Vagina (tissue), 2 donors: ENCODE results near the gene UBA3. TPM values are rescaled to one million over a fixed set of nuclear protein-coding genes. Genes with fewer than 3 reads are reported as not detected.
A peak's percentile ranks its signal among the peaks of the same experiment; 100 is the strongest.

Experiments used
- DNase-seq, 2 donors: peaks; one replicate each; pipeline ENCODE4 v3.0.0-alpha.2; 2017; ENCODE audit errors: extremely low spot score in 2 of 2
- H3K27ac ChIP-seq: fragments of 200-600 bp; sonication (generic); one replicate; pipeline ENCODE4 v1.5.1; 2019
- H3K27me3 ChIP-seq: fragments of 200-600 bp; sonication (generic); one replicate; pipeline ENCODE4 v1.5.1; 2019
- H3K36me3 ChIP-seq, 2 donors: fragments of 200-600 bp; sonication (generic); one replicate each; pipeline ENCODE4 v1.5.1; 2017 to 2019
- H3K4me1 ChIP-seq: fragments of 200-600 bp; sonication (generic); one replicate; pipeline ENCODE4 v1.5.1; 2019
- H3K4me3 ChIP-seq, 2 donors: fragments of 200-600 bp; sonication (generic); 1 replicate in 1 of 2; 2 replicates in 1 of 2; pipeline ENCODE4 v1.5.1; 2016 to 2019
- H3K9me3 ChIP-seq: fragments of 200-600 bp; sonication (generic); one replicate; pipeline ENCODE4 v1.5.1; 2019
- POLR2A ChIP-seq, 2 donors: fragments of 450-650 bp; IDR thresholded peaks; one replicate each; pipeline ENCODE4 v1.6.1; 2017; ENCODE audit warnings: antibody characterized with exemption in 2 of 2, mild to moderate bottlenecking in 2 of 2, moderate library complexity in 2 of 2
- POLR2AphosphoS5 ChIP-seq, 2 donors: sonication (generic); formaldehyde crosslinking; IDR thresholded peaks; one replicate each; pipeline ENCODE4 v1.9.0; 2017; ENCODE audit warnings: antibody characterized with exemption in 2 of 2, mild to moderate bottlenecking in 2 of 2, low read depth in 1 of 2; ENCODE audit not compliant: insufficient read depth in 1 of 2
- intact Hi-C: fragments of 100-400 bp; cut with DNase I; formaldehyde crosslinking; loops from one replicate; pipeline ENCODE4 v1.15.1; 2023
- total RNA-seq: library from RNA; depleted of rRNA; stranded (reverse); fragments of >200 nt; gene quantifications from one replicate; pipeline ENCODE4 v1.2.3, GENCODE V29; 2016
- TF ChIP-seq, protein P1 (sequence below), 3 experiments: fragments of 450-650 bp in 2 of 3; fragments of 200-600 bp in 1 of 3; sonication (generic) in 1 of 3; IDR thresholded peaks; one replicate each; pipeline ENCODE4 v1.5.1; 2017 to 2019; ENCODE audit warnings: antibody characterized with exemption in 3 of 3, mild to moderate bottlenecking in 2 of 3, moderate library complexity in 2 of 3

The UBA3 gene
- total RNA-seq, 1 donor from 2014 or later: 84.7 TPM

- DNase-seq: no peak
- H3K36me3 ChIP-seq: peaks cover 0 to 41% of the 10 kb centered on the region in 2 donors
- no peaks in the 10 kb centered on the region for H3K27me3 ChIP-seq
- no peak overlapping the region for H3K27ac ChIP-seq
- H3K4me3 ChIP-seq: no peak overlapping the region
- no peaks in the 10 kb centered on the region for H3K9me3 ChIP-seq
- H3K4me1 ChIP-seq: no peaks in the 10 kb centered on the region
- no peak for TF ChIP-seq POLR2A (IDR thresholded peaks at IDR 0.05)
- TF ChIP-seq, protein P1, sequence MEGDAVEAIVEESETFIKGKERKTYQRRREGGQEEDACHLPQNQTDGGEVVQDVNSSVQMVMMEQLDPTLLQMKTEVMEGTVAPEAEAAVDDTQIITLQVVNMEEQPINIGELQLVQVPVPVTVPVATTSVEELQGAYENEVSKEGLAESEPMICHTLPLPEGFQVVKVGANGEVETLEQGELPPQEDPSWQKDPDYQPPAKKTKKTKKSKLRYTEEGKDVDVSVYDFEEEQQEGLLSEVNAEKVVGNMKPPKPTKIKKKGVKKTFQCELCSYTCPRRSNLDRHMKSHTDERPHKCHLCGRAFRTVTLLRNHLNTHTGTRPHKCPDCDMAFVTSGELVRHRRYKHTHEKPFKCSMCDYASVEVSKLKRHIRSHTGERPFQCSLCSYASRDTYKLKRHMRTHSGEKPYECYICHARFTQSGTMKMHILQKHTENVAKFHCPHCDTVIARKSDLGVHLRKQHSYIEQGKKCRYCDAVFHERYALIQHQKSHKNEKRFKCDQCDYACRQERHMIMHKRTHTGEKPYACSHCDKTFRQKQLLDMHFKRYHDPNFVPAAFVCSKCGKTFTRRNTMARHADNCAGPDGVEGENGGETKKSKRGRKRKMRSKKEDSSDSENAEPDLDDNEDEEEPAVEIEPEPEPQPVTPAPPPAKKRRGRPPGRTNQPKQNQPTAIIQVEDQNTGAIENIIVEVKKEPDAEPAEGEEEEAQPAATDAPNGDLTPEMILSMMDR (IDR thresholded peaks at IDR 0.05): no peak
- TF ChIP-seq POLR2AphosphoS5 (IDR thresholded peaks at IDR 0.05; ENCODE audit: insufficient read depth in 1 of 2, low read depth in 1 of 2): no peak
- intact Hi-C loops: no loop called here
Observed at GRCh38 chr3:69063636-69064035, 16.5 kb downstream of the UBA3 start.

- intact Hi-C loops: no loop called here
- no peak for TF ChIP-seq POLR2AphosphoS5 (IDR thresholded peaks at IDR 0.05; ENCODE audit: insufficient read depth in 1 of 2, low read depth in 1 of 2)
- TF ChIP-seq, protein P1 (IDR thresholded peaks at IDR 0.05): no peak
- TF ChIP-seq POLR2A (IDR thresholded peaks at IDR 0.05): no peak
Observed at GRCh38 chr3:69059688-69060087, 20.5 kb downstream of the UBA3 start.

GRCh38 chr3:69058947-69059224 lies 21.3 kb downstream of the UBA3 start:
- Histone ChIP-seq H3K4me1 (no peaks in the 10 kb centered on the region), H3K27ac (no peak overlapping the region), H3K9me3 (no peaks in the 10 kb centered on the region), H3K27me3 (no peaks in the 10 kb centered on the region), H3K36me3 (peaks cover 0 to 63% of the 10 kb centered on the region in 2 donors), H3K4me3 (no peak overlapping the region)
- no peak for DNase-seq
- intact Hi-C loops: no loop called here
- TF ChIP-seq POLR2AphosphoS5 (IDR thresholded peaks at IDR 0.05; ENCODE audit: insufficient read depth in 1 of 2, low read depth in 1 of 2): no peak
- TF ChIP-seq, protein P1 (IDR thresholded peaks at IDR 0.05): no peak
- TF ChIP-seq POLR2A (IDR thresholded peaks at IDR 0.05): no peak

More at GRCh38 chr3:69059688-69060087, 20.5 kb downstream of the UBA3 start:
- H3K4me1 ChIP-seq: no peaks in the 10 kb centered on the region
- H3K27me3 ChIP-seq: no peaks in the 10 kb centered on the region
- H3K4me3 ChIP-seq: no peak overlapping the region
- H3K36me3 ChIP-seq: peaks cover 0 to 61% of the 10 kb centered on the region in 2 donors
- no peaks in the 10 kb centered on the region for H3K9me3 ChIP-seq
- no peak for DNase-seq
- no peak overlapping the region for H3K27ac ChIP-seq

DNA sequence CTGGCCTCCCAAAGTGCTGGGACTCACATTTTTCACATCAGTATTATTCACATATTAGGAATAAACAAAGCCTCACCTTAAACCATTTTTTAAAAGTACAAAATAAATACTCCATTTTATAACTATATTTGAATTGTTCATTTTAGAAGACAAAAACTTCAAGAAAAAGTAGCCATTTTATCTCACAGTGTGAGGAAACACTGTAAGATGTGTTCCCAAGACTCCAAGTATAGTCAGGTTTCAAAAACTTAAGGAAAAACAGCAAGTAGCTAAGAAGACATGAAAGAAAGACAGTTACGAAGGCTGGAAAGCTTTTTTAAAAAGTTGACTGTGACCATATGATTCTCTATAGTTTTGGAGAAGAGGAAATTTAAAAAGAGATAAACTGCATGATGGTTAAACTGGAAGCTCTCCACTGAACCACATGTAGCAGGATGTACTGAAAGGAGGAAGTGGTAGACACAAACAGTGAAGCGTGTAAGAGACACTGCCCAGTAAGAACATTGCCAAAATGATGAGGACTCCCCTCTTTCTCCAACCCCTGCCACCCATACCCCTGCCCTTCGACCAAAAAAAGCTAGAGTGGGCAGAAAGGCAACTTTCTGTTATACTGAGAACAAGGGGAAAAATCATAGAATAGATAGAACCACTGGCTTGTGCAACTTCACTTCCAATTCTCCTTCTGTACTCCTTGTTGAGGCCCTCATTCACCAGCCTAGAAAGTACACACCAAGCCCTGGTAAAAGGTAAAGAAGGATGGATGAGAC lies 21.8 kb downstream of the UBA3 start:
- Histone ChIP-seq H3K36me3 (peaks cover 0 to 61% of the 10 kb centered on the region in 2 donors), H3K27me3 (no peaks in the 10 kb centered on the region), H3K4me3 (no peak overlapping the region), H3K9me3 (no peaks in the 10 kb centered on the region), H3K27ac (no peak overlapping the region), H3K4me1 (no peaks in the 10 kb centered on the region)
- intact Hi-C loops: no loop called here
- no peak for DNase-seq
- TF ChIP-seq, protein P1 (IDR thresholded peaks at IDR 0.05): no peak

DNA sequence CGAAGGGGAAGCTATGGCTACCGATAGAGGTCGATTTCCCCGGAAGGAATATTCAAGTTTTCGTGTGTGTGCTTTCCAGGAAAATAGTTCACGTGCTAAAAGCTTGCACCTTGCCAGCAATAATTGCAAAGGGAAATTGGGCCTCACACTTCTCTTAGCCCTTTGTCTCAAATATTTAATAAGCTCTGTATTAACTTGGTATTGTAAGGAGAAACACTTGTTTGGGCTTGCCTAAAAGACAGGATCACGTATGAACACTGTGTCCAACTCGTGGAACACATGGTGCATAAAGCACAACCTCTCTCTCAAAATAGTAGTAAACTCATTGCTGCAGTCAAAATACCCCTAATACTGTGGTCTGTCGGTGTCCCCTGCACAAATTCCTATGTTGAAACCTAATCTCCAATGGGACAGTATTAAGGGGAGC lies 27.7 kb downstream of the UBA3 start:
- H3K4me1 ChIP-seq: peaks cover 37% of the 10 kb centered on the region

More for the DNA sequence above, 27.7 kb downstream of the UBA3 start:
- Histone ChIP-seq H3K4me3 (peak overlapping the region; percentile 78 to 79), H3K36me3 (peaks cover 0 to 24% of the 10 kb centered on the region in 2 donors), H3K27me3 (no peaks in the 10 kb centered on the region), H3K9me3 (no peaks in the 10 kb centered on the region), H3K27ac (peak overlapping the region; percentile 94)
- intact Hi-C loops: no loop called here
- DNase-seq: no peak
- no peak for TF ChIP-seq POLR2AphosphoS5 (IDR thresholded peaks at IDR 0.05; ENCODE audit: insufficient read depth in 1 of 2, low read depth in 1 of 2)
- TF ChIP-seq, protein P1 (IDR thresholded peaks at IDR 0.05): no peak
- TF ChIP-seq POLR2A (IDR thresholded peaks at IDR 0.05): no peak
